GM10847 (cell line): ENCODE results near the gene NKD1.

Source experiments
- POLR2A ChIP-seq: IDR thresholded peaks from 2 replicates; pipeline ENCODE4 v1.6.1; 2011; ENCODE audit not compliant: insufficient read length; ENCODE audit errors: extremely low read depth

NKD1 gene

DNA sequence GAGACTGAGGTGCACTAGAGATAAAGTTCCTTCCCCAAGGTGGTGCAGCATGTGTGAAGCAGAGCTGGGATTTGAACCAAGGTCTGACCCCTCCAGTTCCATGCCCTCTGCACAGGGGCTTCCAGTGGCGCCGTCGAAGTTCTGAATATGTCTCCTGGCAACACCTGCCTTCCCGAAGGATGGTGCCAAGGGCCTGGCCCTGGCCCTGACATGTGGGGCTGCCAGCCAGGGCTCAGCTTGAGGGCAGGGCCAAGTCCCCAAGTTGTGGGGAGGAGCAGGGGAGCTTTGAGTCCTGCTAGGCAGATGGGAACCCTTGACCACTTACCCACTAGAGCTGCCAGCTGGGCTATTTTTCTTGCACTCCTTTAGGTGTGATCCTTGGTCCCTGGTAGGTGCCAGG, 56.4 kb downstream of the NKD1 start:
- no peak for TF ChIP-seq POLR2A

- no peak for TF ChIP-seq POLR2A
Observed at GRCh38 chr16:50605733-50606430, 57.7 kb downstream of the NKD1 start.

GRCh38 chr16:50606431-50607050, 58.3 kb downstream of the NKD1 start:
- TF ChIP-seq POLR2A = no peak

GRCh38 chr16:50607051-50607431, 58.8 kb downstream of the NKD1 start:
- no peak for TF ChIP-seq POLR2A

- no peak for TF ChIP-seq POLR2A
Observed at GRCh38 chr16:50607447-50607846, 59.3 kb downstream of the NKD1 start.

DNA sequence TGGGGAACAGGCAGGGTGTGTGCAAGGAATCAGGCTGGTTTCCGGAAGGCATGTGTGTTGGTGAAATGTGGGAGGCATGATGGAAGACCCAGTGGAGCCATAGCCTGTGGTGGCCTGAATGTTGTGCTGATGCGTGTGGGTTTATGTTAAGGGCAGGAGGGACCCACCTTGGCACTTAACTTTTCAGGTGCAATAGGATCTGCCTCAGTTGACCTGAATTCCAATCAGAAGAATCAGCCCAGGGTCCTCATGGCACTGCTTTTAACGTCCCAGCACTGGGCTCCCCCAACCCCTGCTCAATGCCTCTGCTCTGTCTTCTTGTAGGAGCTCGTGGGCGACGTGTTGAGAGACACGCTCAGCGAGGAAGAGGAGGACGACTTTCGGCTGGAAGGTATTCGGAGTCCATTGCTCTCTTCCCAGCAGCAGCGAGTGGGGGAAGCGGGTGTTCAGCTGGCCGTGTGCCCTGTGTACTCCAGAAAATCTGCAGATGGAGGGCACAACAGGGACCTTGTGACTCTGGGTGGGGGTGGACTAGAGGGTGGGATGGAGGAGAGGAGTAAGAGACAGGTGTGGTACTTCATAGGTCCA, 59.9 kb downstream of the NKD1 start:
- no peak for TF ChIP-seq POLR2A

DNA sequence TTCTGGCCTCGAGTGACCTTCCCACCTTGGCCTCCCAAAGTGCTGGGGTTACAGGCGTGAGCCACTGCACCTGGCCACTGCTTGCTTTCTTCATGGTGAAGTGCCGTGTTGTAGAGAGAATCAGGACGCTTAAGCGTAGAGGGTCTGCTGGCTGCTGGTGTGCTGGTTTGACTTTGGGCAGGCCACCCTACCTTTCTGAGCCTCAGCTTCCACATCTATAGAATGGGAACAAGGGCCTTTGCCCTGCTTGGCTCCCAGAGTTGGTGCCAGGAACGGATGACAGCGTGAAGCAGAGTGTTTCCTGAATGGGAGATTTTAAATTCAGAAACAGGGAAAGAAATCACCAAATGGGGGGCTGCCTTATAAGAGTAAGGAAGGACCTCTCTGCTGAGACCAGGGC, 60.9 kb downstream of the NKD1 start:
- TF ChIP-seq POLR2A = no peak

DNA sequence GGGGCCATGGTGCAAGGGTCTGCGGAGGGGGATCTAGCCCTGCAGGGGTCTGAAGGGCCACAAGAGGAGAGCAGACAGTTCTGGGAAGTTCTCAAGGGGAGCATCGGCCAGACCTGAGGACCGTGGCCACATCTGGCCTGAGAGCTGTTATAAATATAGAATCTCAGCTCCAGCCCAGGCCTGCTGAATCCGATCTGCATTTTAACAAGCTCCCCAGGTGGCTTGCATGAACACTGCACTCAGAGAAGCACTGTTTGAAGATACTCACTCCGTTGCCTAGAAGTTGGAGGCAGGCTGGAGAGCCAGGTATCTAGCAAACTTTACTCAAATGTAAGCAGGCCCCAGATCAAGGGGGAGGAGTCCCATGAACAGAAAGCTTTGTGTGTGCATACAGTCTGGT, 61.3 kb downstream of the NKD1 start:
- no peak for TF ChIP-seq POLR2A

DNA sequence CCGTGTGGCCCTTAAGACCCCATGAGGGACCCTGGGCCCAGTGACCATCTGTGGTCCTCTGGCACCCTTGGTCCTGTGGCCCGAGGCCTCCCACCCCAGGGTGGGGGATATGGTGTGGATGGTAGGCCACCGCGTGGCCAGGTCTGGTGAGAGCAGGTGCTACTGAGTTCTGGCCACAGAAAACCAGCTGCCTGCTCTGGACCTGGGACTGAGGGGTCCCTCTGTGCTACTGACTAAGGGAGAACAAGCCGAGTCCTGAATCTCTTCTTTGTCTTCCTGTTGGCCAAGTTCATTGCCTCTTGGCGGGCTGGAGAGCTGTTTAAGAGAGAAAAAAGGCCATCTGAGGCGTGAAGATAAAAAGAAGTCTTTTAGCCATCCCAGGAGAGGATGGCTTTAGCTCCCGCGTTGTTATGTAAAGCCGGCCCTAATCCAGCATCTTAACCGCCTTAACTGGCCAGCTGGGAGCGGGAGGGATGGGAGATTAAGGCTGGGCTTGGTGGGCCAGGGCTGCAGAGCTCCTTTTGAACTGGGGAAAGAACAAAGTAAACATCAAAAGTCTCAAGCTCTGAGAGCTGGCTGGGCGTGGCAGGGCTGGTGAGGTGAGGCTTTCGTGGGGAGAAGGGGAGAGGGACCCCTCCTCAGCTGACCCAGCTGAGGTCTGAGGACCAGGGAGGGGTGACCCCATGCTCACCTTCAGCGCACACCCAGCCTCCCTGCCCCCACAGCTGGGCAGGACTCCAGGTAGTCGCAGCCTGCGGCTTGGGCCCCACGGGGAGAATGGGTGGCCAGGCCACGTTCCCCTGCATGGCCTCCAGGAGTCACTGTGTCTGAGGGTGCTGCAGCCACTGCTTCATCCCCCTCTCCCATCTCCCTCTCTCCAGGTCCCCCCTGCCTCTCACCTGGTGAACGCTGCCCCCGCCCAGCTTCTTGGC, 62.4 kb downstream of the NKD1 start:
- no peak for TF ChIP-seq POLR2A

DNA sequence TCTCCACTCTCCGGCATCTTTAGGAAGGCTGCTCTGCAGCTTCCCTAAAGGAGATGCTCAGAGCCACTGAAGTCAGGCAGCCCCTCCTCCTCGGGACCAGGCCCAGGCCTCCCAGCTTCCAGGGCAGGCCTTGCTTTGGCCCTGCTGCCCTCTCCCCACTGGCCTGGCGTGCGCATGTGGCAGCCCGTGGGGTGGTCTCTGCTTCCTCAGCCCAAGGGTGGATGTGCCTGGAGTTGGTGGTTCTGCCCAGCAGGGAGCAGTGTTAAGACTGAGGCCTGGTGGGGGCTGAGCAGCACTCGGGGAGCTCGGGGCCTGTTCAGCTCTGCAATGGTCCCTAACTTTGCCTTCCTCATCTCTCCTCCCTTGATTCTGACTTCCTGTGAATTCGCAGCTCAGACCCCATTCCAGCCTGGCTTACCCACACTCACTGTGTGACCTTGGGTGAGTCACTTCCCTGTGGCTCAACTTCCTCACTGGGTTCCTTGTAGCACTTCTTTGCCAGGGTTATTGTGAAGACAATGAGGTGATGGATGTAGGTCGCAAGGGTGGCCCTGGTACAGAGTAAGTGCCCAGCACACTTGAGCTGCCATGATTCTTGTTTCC, 63.2 kb downstream of the NKD1 start:
- no peak for TF ChIP-seq POLR2A

GRCh38 chr16:50611995-50612848, 64.0 kb downstream of the NKD1 start:
- TF ChIP-seq POLR2A = no peak

- no peak for TF ChIP-seq POLR2A
Observed at GRCh38 chr16:50612849-50613198, 64.6 kb downstream of the NKD1 start.

DNA sequence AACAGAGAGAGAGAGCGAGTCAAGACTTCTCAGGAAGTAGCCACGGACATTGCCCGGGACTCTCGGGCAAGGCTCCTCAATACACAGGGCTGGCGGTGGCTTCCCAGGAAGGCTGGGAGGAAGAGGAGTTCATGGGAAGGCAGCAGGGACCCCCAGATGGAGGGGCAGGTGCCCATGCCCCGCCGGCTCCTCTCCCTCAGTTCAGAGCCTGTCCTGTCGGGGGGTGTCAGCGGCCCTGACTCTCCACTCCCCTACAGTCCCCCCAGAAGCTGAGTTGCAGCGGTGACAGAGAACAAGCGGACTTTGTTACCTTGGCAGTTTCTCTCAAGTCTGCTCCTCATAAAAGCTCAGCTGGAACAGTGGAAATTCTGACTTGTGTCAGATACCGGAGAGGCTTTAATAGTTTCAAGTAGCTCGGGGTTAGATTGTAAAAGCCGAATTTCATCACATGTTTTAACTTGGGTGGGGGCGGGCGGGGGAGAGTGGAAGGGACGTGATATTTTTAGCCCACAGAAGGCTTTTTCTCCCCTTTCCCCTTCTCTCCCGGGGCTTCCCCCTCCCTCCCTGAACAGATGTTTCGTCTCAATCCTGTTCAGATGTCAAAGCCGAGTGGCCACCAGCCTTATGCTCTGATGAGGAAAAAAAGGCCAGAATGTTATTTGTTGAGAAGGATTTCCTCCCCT, 65.2 kb downstream of the NKD1 start:
- TF ChIP-seq POLR2A = no peak

GRCh38 chr16:50613964-50614474, 65.8 kb downstream of the NKD1 start:
- no peak for TF ChIP-seq POLR2A
